Endometrial microvascular endothelial cells (primary cell): Measurements from ENCODE around the gene LOXL1. TPM values are rescaled to one million over a fixed set of nuclear protein-coding genes. Genes with fewer than 3 reads are reported as not detected.

Experiments
- in situ Hi-C: cut with HindIII; loops from 2 replicates; pipeline ENCODE4 v1.10.0; 2017; ENCODE audit warnings: low sequenced_read_pairs, low pct_unique_long_range_greater_than_20kb; ENCODE audit errors: inconsistent ontology term
- total RNA-seq: library from RNA; depleted of rRNA; stranded (reverse); fragments of >200 nt; gene quantifications from one replicate; pipeline ENCODE4 v1.2.3, GENCODE V29; 2015; ENCODE audit errors: inconsistent ontology term

Gene LOXL1
- total RNA-seq, 1 donor from 2014 or later, result 0.46 TPM

DNA sequence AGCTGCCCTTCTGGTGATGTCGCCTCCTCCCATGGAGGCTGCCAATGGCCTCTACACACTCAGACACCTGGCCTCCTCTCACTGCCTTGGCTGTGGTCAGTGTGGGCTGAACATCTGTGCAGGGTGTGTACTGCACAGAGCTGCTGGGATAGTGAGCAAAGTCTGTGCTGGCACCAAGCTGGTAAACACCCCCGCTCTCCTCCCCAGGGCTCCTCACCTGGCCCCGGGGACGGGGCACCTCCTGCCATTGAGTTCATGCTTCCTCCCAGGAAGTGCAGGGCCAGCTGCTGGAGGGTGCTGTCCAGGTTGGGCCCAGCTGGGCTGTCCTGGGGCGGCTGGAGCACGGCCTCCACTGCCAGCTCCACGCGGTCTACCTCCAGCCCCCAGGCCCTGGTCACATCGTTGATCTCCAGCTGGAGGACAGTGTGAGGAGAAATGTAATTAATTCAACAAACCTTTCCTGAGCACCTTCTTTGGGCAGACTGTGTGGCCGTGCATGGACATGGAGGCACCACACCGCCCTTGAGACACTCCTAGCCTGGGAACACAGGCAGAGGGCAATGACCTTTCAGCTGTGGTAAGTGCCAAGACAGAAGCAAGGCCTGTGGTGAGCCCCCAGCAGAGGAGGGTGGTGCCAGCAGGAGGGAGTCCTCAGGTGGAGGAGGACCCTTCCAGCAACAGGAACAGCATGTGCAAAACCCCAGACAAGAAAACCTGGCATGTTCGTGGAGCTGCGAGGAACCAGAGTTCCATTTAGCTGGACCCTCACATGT is 59.0 kb downstream of the LOXL1 start:
- in situ Hi-C loops, result no loop called here

DNA sequence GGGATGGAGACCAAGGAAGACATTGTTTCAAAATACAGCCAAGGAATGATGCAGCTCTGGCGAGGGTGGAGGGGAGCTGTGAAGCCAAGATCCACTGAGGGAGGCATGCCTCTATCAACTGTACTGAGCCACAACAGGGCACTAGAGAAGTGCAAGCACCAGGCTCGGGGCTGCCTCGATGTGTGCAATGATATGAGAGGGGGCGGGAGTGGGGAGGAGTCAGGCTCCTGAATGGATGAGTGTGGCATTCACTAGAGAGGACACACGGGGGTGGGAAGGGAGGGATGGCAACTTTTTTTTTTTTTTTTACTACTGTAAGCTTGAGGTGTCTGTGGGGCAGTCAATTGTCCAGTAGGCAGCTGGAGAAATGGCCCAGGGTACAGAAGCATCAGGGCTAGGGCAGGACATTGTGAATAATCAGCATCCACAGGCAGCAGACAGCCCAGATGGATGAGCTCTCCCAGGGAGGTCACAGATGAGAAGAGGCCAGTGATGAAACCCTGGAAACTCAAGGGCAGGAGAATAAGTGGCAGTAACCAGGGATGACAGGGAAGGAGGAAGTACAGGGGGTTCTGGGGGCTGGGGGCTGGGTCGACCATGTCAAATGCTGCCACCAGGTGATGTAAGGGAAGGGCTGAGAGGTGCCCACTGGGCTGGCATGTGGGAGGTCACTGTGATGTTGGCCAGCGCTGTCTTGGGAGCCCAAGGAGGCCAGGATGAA is 60.0 kb downstream of the LOXL1 start:
- in situ Hi-C loops, result no loop called here

DNA sequence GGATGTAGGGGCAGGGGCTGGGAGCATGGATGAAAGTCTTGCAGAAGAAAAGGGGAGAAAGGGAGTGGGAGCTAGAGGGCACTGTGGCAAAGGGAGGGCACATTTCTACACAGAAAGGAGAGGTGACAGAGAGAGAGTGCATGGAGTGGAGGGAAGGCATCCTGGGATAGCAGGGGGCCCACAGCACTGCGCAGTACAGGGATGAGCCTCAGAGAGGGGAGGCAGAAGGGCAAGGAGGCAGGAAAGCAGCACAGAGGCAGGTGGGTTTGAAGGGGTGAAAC is 60.5 kb downstream of the LOXL1 start:
- in situ Hi-C loops, result no loop called here

DNA sequence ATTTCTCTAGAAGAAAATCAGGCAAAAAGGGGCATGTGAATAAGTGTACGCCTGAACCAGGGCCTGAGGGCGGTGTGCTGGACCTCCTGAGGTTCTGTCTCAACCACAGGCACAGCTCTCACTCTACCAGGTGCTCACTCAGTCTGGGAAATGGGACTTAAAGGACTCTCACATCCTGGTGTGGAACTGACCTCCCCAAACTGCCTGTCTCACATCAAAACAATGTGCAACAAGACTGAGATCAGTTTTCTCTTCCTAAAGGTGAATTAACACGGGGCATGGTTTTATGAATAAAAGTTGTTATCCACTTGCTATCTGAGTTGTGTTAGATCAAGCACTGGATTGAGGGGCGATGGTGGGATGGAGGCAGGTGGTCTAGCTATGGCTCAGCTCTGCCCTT is 61.0 kb downstream of the LOXL1 start:
- in situ Hi-C loops, result no loop called here

DNA sequence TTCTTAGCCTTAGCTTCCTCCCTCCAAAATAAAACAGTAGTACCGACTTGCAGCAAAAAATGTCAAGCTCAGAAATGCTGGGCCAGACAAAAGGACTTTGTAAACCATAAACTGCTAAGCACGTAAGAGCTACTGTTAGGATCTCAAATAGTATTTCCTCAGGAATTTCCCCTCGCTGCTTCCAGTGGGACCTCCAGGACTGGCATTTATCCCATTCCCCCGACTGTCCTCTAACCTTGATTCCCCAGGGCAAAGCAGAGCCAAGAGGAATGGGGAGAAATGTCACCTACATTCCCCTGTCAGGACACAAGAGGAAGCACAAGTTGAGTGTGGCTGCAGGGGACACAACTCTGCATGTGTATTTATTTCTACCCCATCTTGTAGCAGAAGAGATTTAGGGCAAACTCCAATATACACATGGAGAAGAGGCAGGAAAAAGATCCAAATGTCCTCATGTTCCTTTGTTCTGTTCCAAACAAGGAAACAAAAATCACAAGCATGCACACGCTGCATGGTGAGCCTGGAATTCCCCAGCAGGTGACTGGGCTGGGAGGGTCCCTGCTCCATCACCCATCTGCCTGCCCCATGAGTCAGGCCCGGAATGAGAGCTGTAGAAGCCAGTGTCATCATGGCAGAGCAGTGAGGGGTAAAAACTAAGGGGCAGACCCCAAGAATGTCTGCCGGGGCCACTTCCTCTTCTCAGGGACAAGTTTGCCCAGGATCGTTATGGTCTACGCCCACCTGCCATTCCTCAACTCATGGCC is 61.6 kb downstream of the LOXL1 start:
- in situ Hi-C loops, result no loop called here

DNA sequence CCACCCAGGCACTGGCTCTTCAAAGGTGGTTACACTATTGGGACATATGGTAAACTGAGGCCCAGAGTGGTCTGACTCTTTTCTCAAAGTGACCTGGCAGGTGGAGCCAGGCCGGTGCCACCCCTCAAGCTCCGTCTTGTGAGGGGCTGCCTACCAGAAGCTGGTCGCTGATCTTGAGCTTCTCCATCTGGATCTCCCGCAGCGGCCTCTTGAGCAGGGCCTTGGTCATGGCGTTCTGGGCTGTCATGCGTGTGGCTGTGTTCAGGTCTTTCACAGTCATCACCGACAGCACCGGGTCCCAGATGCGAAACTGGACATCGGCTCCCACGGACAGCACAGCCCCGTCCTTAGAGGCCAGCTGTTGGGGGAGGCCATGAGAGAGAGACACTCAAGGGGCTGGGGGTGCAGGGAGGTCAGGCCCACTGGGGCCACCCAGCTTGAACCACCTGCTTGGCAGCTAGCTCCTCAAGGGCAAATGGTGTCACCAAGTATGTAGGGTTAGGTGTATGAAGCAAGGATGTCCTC is 62.2 kb downstream of the LOXL1 start:
- in situ Hi-C loops, result no loop called here

DNA sequence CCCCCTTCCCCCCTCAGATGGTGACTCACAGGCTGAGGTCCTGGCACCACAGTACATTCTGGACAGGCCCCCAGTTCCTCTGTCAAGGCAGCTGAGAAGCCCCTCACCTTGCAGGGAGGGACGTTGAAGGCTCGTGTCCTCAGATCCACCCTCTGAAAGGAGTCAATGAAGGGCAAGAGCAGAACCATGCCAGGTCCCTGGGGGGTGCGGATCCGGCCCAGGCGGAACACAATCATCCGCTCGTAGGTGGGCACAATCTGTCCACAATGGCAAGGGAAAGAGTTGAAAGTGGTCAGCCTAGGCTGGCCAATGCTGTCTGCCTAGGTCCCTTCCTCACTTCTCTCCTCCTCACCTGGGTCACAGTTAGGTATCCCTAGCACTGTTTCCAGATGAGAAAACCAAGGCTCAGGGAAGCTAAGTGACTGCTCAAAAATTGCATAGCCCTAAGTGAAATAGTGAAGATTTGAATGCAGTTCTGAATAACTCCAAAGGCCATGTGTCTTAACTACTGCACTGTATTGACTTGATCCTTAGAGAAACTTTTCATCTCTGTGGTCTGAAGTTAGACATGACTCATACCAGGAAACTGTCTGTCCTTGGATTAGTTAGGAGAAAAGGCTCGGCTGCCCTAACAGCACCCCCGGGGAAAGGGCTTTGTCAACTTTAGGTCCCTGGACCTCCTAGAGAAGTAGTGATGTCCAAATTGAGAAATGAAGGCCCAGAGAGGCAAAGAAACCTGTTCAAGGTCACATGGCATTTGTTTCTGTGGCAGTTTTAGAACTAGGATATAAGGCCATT is 62.9 kb downstream of the LOXL1 start:
- in situ Hi-C loops, result no loop called here

DNA sequence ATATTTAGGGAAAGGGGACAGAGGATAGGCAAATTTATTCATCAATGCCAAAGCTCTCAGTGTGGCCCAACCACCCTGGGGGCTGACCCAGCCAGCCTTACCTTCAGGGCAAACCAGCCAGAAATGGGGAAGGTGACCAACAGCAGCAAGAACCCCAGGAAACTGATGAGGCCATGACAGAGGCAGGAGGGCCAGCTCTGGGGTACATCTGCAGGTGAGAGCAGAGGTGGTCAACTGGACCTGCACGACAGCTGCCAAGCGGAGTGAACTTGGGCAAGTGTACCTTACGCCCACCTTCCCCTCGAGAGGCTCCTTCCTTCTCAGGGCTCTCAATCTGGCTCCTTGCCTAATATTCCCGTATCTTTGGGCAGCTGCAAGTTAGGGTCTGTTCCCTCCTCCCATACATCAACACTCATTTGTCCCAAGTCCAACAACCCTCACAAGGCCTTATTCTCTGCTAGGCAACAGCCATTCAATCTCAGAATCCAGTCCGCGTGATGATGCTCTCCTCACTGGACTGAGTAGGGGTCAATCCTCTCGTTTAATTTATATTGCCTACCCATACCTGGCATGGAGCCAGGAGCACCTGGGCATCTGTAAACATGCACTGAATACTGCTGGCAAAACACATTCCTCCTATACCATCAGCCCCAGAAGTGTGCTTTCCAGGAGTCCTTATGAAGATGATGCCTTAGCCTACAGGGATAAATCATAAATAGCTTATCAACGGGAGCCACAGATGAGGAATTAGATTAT is 64.2 kb downstream of the LOXL1 start:
- in situ Hi-C loops, result no loop called here

DNA sequence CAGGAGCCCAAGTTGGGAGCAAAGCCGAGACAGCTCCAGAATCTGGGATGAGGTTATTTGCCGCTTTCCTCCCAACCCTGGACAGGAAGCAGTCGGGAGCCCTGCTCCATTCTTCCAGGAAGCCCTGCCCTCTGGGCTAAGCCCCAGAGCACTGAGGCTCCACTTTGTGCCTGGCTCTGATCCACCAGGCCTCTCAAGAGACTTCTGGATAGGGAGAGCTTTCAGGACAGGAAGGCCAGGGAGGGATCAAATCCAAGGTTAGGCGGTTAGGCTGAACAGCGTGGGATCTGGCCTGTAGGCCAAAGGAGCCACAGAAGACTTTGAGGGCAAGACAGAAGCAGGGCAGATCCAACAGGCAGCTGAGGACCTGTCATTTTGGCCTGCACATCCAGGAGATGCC is 65.0 kb downstream of the LOXL1 start:
- in situ Hi-C loops, result no loop called here

DNA sequence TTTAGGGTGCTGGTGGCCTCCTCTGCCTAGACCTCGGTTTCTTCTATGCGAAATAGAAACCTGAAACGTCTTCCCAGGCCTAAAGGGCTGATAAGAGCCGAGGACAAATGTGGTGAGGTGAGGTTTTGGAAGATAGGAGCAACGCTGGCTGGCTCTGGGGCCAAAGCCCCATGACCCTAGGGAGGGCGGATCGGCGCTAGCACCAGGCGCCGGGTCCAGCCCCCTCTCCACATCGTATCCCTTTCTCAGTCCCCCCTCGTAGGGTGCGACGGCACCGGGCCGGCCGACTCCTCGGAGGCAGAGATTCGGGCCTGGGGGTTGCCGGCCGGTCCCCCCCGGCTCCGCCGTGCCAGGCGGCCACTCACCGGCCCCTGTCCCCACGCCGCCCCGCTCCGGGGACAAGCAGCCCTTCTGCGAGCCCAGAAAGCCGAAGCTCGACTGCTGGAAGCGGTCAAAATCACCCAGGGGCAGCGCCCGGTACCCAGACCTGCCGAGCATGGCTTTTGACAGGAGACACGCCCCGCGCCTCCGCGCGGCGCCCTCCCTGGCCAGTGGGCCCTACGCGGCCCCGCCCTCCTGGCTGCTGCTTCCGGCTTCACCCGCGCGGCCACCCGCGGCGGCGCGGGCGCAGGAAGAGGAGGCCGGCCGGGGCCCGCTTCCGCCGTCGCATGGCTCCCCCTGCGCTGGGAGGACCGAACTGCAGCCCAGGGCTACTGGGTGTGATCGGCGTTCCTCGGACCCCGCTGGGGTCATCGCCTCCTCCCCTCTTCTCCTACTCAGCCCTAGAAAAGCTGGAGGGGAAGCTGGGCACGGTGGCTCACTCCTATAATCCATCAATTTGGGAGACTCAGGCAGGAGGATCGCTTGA is 65.7 kb downstream of the LOXL1 start, which contains the start of gene STOML1:
TSS of gene STOML1 (minus strand) at position 570 of the 868 bp plus-strand sequence. CDS start at position 498, 72 bp downstream.
- in situ Hi-C loops, result no loop called here

DNA sequence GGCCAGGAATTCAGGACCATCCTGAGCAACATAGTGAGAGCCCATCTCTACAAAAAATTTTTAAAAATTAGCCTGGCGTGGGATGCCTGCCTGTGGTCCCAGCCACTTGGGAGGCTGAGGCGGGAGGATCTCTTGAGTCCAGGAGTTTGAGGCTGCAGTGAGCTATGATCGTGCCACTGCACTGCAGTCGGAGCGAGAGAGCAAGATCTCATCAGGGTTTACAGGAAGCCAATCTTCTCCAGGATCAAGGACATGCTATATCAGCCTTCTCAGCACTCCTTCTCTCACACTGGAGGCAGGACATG is 66.3 kb downstream of the LOXL1 start:
- in situ Hi-C loops, result no loop called here

DNA sequence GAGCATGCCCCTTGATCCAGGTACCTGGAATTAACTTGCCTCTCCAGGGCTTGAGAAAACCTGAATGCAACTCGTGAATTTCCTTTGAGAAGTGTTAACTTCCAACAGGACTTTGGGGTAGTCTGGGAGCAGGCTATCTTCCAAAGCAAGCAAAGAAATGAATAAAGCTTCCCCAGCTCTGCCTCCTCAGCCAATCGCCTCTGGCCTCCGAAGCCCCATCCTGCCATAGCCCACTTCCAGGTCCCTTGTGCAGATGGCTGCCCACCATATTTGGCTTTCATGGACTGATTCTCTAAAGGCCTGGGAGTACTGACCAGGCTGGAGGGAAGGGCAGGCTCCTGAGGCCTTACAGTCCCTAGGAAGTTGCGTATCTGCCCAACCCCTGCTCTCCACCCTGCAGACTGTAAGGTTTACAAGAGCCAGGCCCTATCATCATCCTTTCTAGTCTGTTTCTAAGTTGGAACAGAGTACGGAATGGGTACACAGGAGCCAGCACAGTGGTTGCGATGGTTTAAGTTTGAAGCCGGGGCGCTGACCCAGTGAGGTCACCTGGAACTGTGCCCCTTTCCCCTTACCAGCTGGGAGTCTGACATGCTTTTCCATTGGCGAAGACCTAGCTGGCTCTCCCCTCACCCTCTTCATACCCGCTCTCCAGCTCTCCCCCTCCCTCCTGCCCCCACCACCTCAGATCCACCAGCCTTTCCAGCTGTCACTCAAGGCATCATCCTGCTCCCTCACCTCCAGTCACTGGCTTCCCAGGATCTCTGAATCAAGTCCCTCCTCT is 67.1 kb downstream of the LOXL1 start:
- in situ Hi-C loops, result no loop called here

DNA sequence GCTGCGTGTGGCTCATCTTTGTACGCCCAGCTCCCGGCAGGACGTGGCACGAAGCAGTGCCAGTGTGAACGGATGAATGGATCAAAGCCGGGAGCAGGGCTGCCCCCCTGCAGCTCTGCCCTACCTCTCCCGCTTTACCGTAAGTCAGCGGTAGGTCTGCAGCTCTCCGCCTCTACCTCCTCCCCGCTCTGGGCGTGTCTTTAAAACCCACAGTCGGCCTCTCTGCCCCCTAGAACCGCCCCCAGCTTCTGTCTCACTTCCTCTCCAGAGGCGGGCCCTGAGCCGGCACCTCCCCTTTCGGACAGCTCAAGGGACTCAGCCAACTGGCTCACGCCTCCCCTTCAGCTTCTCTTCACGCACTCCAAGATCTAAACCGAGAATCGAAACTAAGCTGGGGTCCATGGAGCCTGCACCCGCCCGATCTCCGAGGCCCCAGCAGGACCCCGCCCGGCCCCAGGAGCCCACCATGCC is 68.2 kb downstream of the LOXL1 start, which contains the start of gene PML:
TSS of gene PML (plus strand) at position 304 of the 471 bp plus-strand sequence. CDS start at position 401, 97 bp downstream.
- in situ Hi-C loops, result no loop called here

DNA sequence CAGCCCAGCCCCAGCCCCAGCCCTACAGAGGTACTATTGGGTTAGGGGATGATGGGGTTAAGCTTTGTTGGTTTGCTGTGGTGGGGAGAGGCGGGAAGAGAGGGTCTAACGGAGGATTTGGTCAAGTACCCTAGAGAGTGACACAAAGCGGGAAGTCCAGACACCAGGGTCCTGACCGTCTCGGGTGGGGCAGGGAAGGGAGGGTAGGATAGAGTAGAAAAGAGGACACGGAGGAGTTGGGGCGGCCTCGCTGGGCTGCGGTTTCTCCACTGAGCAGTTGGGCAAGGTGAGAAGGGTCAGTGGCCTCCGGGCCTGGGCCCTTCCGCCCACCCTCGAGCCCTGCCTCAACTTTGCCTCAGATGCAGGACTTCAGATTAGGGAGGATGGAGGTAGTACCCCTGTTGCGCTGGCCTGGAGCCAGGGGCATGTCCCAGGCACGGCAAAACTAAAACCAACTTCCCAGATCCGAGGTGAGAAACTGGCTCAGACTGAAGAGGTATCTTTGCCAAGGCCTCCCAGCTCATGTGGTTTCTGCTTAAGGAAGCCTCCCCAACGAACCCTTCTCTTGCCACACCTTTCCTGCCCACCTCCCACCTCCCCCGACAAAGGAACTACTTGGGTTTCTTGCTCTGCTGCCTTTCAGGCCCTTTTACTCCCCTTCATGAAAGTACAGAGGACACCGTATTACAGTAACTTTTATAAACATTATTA is 68.8 kb downstream of the LOXL1 start:
- in situ Hi-C loops, result no loop called here

DNA sequence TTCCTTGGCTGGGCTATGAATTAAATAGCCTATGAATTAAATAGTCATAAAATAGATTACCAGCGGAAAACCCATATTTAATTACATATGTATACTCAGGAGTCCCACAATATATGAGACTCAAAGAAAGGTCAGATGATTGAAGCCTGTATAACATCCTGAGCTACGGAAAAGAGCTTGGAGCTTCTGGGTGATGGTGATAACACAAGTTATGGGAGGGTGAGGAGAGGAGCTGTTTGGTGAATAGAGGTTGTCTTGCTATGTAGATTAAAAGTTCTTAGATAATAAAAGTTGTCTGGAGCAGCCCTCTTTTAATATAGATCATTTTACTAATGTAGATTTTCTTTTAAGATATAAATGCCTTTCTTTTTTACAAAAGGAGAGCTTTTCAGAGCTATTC is 70.0 kb downstream of the LOXL1 start:
- in situ Hi-C loops, result no loop called here

DNA sequence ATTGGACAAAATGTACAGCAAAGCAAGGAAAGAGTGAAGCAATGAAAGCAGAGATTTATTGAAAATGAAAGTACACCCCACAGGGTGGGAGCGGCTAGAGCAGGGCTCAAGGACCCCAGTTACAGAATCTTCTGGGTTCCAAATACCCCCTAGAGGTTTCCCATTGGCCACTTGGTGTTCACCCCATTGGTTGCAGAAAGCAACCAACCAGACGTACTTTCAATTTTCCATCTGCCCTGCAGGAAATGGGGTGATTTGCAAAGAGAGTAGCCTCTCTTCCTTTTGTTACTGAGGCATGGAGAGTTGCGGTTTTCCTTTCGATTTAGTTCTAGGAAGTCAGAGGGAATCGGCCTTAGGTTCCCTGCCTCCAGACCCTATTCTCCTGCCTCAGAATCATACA is 70.7 kb downstream of the LOXL1 start:
- in situ Hi-C loops, result no loop called here
